HCT116 (cell line): ENCODE results near the gene NDUFA8. TPM values are rescaled to one million over a fixed set of nuclear protein-coding genes. Genes with fewer than 3 reads are reported as not detected.

Experiments used
- ATAC-seq: fragments of 200-7000 bp; cut with Tn5 transposase; 2 replicates; pipeline ENCODE4 v1.9.1; 2020; ENCODE audit warnings: mild to moderate bottlenecking, moderate library complexity
- BruUV-seq: library from RNA; stranded (reverse); fragments of 400-500 nt; replicated peaks from 2 replicates; lab custom pipeline; 2021; lab: Mats Ljungman, UMichigan
- CTCF ChIA-PET: fragments of 300-600 bp; sonication (Branson Sonifier 250); formaldehyde crosslinking; loops from one replicate; lab custom pipeline; 2021; ENCODE audit warnings: antibody characterized with exemption; lab: Charles Lee
- POLR2A ChIA-PET: fragments of 300-600, 350-600 bp; sonication (Branson Sonifier 250); formaldehyde crosslinking; loops from one replicate; lab custom pipeline; 2021; ENCODE audit warnings: antibody characterized with exemption; lab: Charles Lee
- RAD21 ChIA-PET, 2 experiments: fragments of 300-600 bp; sonication (Branson Sonifier 250); formaldehyde crosslinking; loops; one replicate each; lab custom pipeline; 2023; ENCODE audit warnings: low total read pairs in 2 of 2; ENCODE audit not compliant: uncharacterized antibody in 2 of 2, unreplicated experiment in 2 of 2, low non-redundant PET in 1 of 2; lab: Charles Lee
- DNase-seq: peaks from one replicate; pipeline ENCODE4 v3.0.0-alpha.2; 2010; ENCODE audit warnings: low read depth, low spot score
- H2AFZ ChIP-seq: fragments of 200-600 bp; shearing (Covaris generic), sonication (generic); 2 replicates; pipeline ENCODE4 v1.6.1; 2017; ENCODE audit warnings: low read depth, mixed run types, mixed read lengths, antibody characterized with exemption, low read length; ENCODE audit not compliant: poor library complexity, severe bottlenecking
- H3K27ac ChIP-seq: 2 replicates; pipeline ENCODE4 v1.5.1; 2012; ENCODE audit warnings: low read depth, low read length
- H3K27me3 ChIP-seq: fragments of 200-600 bp; sonication (generic); 2 replicates; pipeline ENCODE4 v1.6.1; 2016; ENCODE audit warnings: mixed run types, low read length, mixed read lengths; ENCODE audit not compliant: insufficient read depth
- H3K36me3 ChIP-seq, 2 experiments: fragments of 200-500 bp in 1 of 2; fragments of 200-600 bp in 1 of 2; sonication (Bioruptor generic) in 1 of 2; sonication (generic) in 1 of 2; 2 replicates each; pipeline versions ENCODE4 v1.5.1 to v1.6.1; 2014 to 2016; ENCODE audit warnings: low read length in 2 of 2, inconsistent platforms in 1 of 2, mixed read lengths in 1 of 2, mixed run types in 1 of 2; ENCODE audit not compliant: insufficient read depth in 2 of 2, control insufficient read depth in 1 of 2
- H3K4me1 ChIP-seq, 2 experiments: fragments of 200-600 bp in 1 of 2; sonication (generic) in 1 of 2; 2 replicates each; pipeline versions ENCODE4 v1.5.1 to v1.6.1; 2012 to 2017; ENCODE audit warnings: low read length in 2 of 2, inconsistent platforms in 1 of 2, mild to moderate bottlenecking in 1 of 2, mixed read lengths in 1 of 2, mixed run types in 1 of 2, moderate library complexity in 1 of 2; ENCODE audit not compliant: insufficient read depth in 2 of 2, control insufficient read depth in 1 of 2
- H3K4me2 ChIP-seq: fragments of 200-600 bp; sonication (generic); 2 replicates; pipeline ENCODE4 v1.6.1; 2017; ENCODE audit warnings: mixed run types, low read length, mixed read lengths
- H3K4me3 ChIP-seq, 2 experiments: fragments of 200-600 bp in 1 of 2; sonication (generic) in 1 of 2; replicated peaks in 1 of 2; 2 replicates each; pipeline ENCODE4 v1.5.1; 2011 to 2016; ENCODE audit warnings: low read length in 2 of 2, control low read depth in 1 of 2, low read depth in 1 of 2, mild to moderate bottlenecking in 1 of 2, mixed read lengths in 1 of 2, mixed run types in 1 of 2
- H3K79me2 ChIP-seq: fragments of 200-600 bp; sonication (generic); 2 replicates; pipeline ENCODE4 v1.6.1; 2017; ENCODE audit warnings: mild to moderate bottlenecking, mixed run types, low read length, moderate library complexity, mixed read lengths; ENCODE audit not compliant: insufficient read depth
- H3K9ac ChIP-seq: fragments of 200-600 bp; sonication (generic); 2 replicates; pipeline ENCODE4 v1.6.1; 2016; ENCODE audit warnings: low read length, mixed read lengths
- H3K9me2 ChIP-seq: fragments of 200-600 bp; sonication (generic), shearing (Covaris generic); 2 replicates; pipeline ENCODE4 v1.6.1; 2017; ENCODE audit warnings: mixed run types, mild to moderate bottlenecking, moderate library complexity; ENCODE audit not compliant: insufficient read depth
- H3K9me3 ChIP-seq, 2 experiments: fragments of 200-500 bp in 1 of 2; fragments of 200-600 bp in 1 of 2; sonication (Bioruptor generic) in 1 of 2; sonication (generic) in 1 of 2; 2 replicates each; pipeline ENCODE4 v1.6.1; 2014 to 2017; ENCODE audit warnings: low read length in 2 of 2, mixed read lengths in 2 of 2, inconsistent platforms in 1 of 2, low read depth in 1 of 2, mild to moderate bottlenecking in 1 of 2, mixed run types in 1 of 2, moderate library complexity in 1 of 2; ENCODE audit not compliant: control insufficient read depth in 1 of 2, insufficient read depth in 1 of 2
- H4K20me1 ChIP-seq: fragments of 200-600 bp; sonication (generic), shearing (Covaris generic); 2 replicates; pipeline ENCODE4 v1.6.1; 2017; ENCODE audit warnings: mixed run types, mild to moderate bottlenecking, moderate library complexity; ENCODE audit not compliant: insufficient read depth
- CEBPB ChIP-seq: IDR thresholded peaks from 2 replicates; pipeline ENCODE4 v1.6.1; 2012; ENCODE audit warnings: low read depth
- EZH2 ChIP-seq: fragments of 200-600 bp; sonication (generic); IDR thresholded peaks from 2 replicates; pipeline ENCODE4 v1.6.1; 2017; ENCODE audit warnings: antibody characterized with exemption, mixed run types
- JUND ChIP-seq: IDR thresholded peaks from 2 replicates; pipeline ENCODE4 v1.6.1; 2012
- POLR2AphosphoS5 ChIP-seq: IDR thresholded peaks from 2 replicates; pipeline ENCODE4 v1.6.1; 2011; ENCODE audit warnings: mild to moderate bottlenecking, low read depth, low read length, moderate library complexity
- RAD21 ChIP-seq: IDR thresholded peaks from 2 replicates; pipeline ENCODE4 v1.6.1; 2012; ENCODE audit warnings: low read depth, mild to moderate bottlenecking
- SP1 ChIP-seq: IDR thresholded peaks from 2 replicates; pipeline ENCODE4 v1.6.1; 2012; ENCODE audit warnings: low read depth
- SRF ChIP-seq: IDR thresholded peaks from 2 replicates; pipeline ENCODE4 v1.6.1; 2012; ENCODE audit warnings: low read depth
- YY1 ChIP-seq: IDR thresholded peaks from 2 replicates; pipeline ENCODE4 v1.6.1; 2011; ENCODE audit warnings: low read length, low read depth, moderate library complexity, mild to moderate bottlenecking; ENCODE audit not compliant: insufficient replicate concordance; ENCODE audit errors: extremely low read depth
- ZFX ChIP-seq: fragments of 450-650 bp; IDR thresholded peaks from 2 replicates; pipeline ENCODE4 v1.6.1; 2017
- ZNF274 ChIP-seq: fragments of 200-500 bp; sonication (Bioruptor generic); IDR thresholded peaks from 2 replicates; pipeline ENCODE4 v1.6.1; 2014; ENCODE audit warnings: mild to moderate bottlenecking, low read depth, low read length, inconsistent platforms
- intact Hi-C: fragments of 100-400 bp; cut with micrococcal nuclease; formaldehyde crosslinking; loops from 2 replicates; pipeline ENCODE4 v1.10.0; 2022
- total RNA-seq: library from RNA; stranded (reverse); gene quantifications from one replicate; pipeline ENCODE4 v1.2.1, GENCODE V29; 2021; ENCODE audit not compliant: unreplicated experiment
- TF ChIP-seq, protein P1 (sequence below): IDR thresholded peaks from 2 replicates; pipeline ENCODE4 v1.6.1; 2011; ENCODE audit warnings: mild to moderate bottlenecking, low read length, moderate library complexity; ENCODE audit not compliant: insufficient replicate concordance; ENCODE audit errors: extremely low read depth
- TF ChIP-seq, protein P2 (sequence below): IDR thresholded peaks from 2 replicates; pipeline ENCODE4 v1.6.1; 2012

NDUFA8 gene
- total RNA-seq, 1 experiment from 2014 or later, result 84.5 TPM

DNA sequence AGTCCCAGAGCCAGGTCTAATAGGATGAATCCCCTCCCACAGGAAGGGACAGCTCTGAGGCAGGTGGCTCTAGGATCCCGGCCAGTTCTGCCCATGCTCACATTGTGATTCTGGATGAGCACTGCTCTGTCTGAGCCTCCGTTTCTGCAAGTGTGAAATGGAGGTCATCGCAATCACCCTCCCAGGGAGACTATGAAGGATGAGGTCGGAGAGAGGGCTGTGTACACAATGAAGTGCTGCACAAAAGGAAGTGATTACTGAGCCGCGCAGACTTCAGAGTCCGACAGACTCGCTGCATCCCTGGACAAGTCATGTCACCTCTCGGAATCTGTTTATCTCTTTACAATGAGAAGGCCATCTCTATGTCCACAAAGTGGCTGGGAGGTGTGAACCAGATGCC, 47.5 kb upstream of the NDUFA8 start:
- Histone ChIP-seq H3K36me3 (no peaks in the 10 kb centered on the region), H2AFZ (no peak overlapping the region), H3K4me3 (no peak overlapping the region), H3K27me3 (no peaks in the 10 kb centered on the region), H3K27ac (no peak overlapping the region), H3K9ac (no peak overlapping the region), H3K9me2 (no peaks in the 10 kb centered on the region), H3K4me2 (no peak overlapping the region), H3K9me3 (no peaks in the 10 kb centered on the region), H4K20me1 (no peaks in the 10 kb centered on the region), H3K4me1 (peaks cover 9 to 12% of the 10 kb centered on the region in 2 experiments), H3K79me2 (no peaks in the 10 kb centered on the region)
- BruUV-seq, result no TSS peak
- CTCF ChIA-PET, result no interaction called here
- no peak for TF ChIP-seq ZFX
- TF ChIP-seq, protein P1, sequence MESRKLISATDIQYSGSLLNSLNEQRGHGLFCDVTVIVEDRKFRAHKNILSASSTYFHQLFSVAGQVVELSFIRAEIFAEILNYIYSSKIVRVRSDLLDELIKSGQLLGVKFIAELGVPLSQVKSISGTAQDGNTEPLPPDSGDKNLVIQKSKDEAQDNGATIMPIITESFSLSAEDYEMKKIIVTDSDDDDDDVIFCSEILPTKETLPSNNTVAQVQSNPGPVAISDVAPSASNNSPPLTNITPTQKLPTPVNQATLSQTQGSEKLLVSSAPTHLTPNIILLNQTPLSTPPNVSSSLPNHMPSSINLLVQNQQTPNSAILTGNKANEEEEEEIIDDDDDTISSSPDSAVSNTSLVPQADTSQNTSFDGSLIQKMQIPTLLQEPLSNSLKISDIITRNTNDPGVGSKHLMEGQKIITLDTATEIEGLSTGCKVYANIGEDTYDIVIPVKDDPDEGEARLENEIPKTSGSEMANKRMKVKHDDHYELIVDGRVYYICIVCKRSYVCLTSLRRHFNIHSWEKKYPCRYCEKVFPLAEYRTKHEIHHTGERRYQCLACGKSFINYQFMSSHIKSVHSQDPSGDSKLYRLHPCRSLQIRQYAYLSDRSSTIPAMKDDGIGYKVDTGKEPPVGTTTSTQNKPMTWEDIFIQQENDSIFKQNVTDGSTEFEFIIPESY, result no peak
- DNase-seq, result no peak
- RAD21 ChIA-PET, result no interaction called here
- ATAC-seq, result no peak
- intact Hi-C loops, result no loop called here
- POLR2A ChIA-PET, result no interaction called here

DNA sequence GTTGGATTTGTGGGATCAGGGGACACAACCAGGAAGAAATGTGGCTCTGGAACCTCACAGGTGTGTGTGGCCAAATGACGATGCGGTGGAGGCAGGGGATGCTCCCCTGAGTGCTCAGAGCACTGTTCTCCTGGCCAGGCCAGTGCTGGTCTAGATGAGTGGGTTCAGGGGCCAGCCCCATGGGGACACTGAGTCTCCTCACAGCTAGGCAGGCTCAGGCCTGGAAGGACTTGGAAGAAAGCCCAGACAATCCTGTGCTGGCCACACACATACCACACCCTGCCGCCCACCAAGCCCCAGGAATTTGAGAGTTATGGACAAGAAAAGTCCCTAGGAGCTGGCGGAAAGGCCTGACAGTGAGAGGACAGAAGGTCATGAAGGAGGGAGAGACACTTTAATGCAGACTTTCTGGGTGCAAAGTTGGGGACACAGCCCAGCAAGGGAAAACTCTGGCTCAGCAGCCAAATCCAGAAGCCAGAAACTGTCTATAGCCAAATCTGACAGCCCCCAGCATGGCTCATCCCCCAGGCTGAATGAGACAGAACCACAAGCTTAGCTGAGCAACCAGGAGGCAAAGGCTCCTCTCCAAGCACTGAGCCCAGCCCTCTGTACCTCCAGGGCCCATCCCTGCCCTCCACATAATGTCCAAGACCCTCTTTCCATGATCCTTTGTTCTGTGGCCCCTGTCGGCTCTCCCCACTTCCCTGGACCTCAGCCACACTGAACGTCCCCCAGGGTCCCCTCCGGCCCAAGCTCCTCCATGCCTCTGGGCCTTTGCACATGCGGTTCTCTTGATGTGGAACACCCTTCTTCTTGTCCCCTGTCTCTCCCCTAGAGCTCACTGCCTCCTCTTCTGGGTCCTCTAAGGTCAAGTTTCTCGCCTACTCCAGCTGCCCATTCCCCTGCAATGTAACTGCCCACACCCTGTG, 46.8 kb upstream of the NDUFA8 start:
- no peak overlapping the region for H3K4me3 ChIP-seq
- POLR2A ChIA-PET, result no interaction called here
- no peaks in the 10 kb centered on the region for H3K36me3 ChIP-seq
- no TSS peak for BruUV-seq
- peak overlapping the region; percentile 48 for H3K4me2 ChIP-seq
- CTCF ChIA-PET, result no interaction called here
- H3K9ac ChIP-seq, result no peak overlapping the region
- no peak overlapping the region for H2AFZ ChIP-seq
- no peaks in the 10 kb centered on the region for H4K20me1 ChIP-seq
- no peaks in the 10 kb centered on the region for H3K79me2 ChIP-seq
- intact Hi-C loops, result no loop called here
- RAD21 ChIA-PET, result no interaction called here
- peaks cover 9 to 12% of the 10 kb centered on the region in 2 experiments for H3K4me1 ChIP-seq
- H3K27me3 ChIP-seq, result no peaks in the 10 kb centered on the region
- no peaks in the 10 kb centered on the region for H3K9me2 ChIP-seq
- DNase-seq (no peak), ATAC-seq (peak; percentile 44)
- H3K9me3 ChIP-seq, result no peaks in the 10 kb centered on the region
- TF ChIP-seq EZH2 (no peak), JUND (no peak), POLR2AphosphoS5 (no peak), RAD21 (no peak), SRF (no peak), ZNF274 (no peak), YY1 (no peak), ZFX (no peak), SP1 (no peak), CEBPB (no peak)
- TF ChIP-seq, protein P2, sequence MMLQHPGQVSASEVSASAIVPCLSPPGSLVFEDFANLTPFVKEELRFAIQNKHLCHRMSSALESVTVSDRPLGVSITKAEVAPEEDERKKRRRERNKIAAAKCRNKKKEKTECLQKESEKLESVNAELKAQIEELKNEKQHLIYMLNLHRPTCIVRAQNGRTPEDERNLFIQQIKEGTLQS, result no peak
- TF ChIP-seq, protein P1, result no peak
- no peak overlapping the region; the same call in 1 of the 2 replicates for H3K27ac ChIP-seq
